Endodermal cell (in vitro differentiated cells): ENCODE data around the gene IL18RAP. TPM values are rescaled to one million over a fixed set of nuclear protein-coding genes. Genes with fewer than 3 reads are reported as not detected.

Experiments used
- DNase-seq: peaks from one replicate; pipeline ENCODE4 v3.0.0-alpha.2; 2017
- H3K27ac ChIP-seq: 2 replicates; pipeline ENCODE4 v1.5.1; 2013; ENCODE audit warnings: mild to moderate bottlenecking, low read depth, low read length, moderate library complexity
- H3K27me3 ChIP-seq: 2 replicates; pipeline ENCODE4 v1.6.1; 2013; ENCODE audit warnings: mild to moderate bottlenecking, low read length, moderate library complexity; ENCODE audit not compliant: insufficient read depth, control insufficient read depth, poor library complexity, severe bottlenecking
- H3K36me3 ChIP-seq: 2 replicates; pipeline ENCODE4 v1.7.0; 2013; ENCODE audit warnings: mild to moderate bottlenecking, low read length, moderate library complexity; ENCODE audit not compliant: control insufficient read depth, insufficient read depth
- H3K4me1 ChIP-seq: one replicate; pipeline ENCODE4 v1.7.0; 2013; ENCODE audit warnings: low read length; ENCODE audit not compliant: control insufficient read depth, insufficient read depth
- H3K4me3 ChIP-seq: 2 replicates; pipeline ENCODE4 v1.5.1; 2013; ENCODE audit warnings: mild to moderate bottlenecking, low read length, moderate library complexity
- H3K9ac ChIP-seq: 2 replicates; pipeline ENCODE4 v1.6.1; 2013; ENCODE audit warnings: mild to moderate bottlenecking, low read length, moderate library complexity; ENCODE audit not compliant: poor library complexity, severe bottlenecking; ENCODE audit errors: extremely low read depth
- H3K9me3 ChIP-seq: 2 replicates; pipeline ENCODE4 v1.6.1; 2013; ENCODE audit warnings: mild to moderate bottlenecking, low read length, moderate library complexity; ENCODE audit not compliant: control insufficient read depth
- H3K27ac Mint-ChIP-seq: 2 replicates; pipeline ENCODE4 v1.8.0; 2020; ENCODE audit warnings: mixed read lengths
- H3K27me3 Mint-ChIP-seq: 2 replicates; pipeline ENCODE4 v1.8.0; 2021; ENCODE audit warnings: mild to moderate bottlenecking, mixed read lengths; ENCODE audit not compliant: insufficient read depth
- H3K36me3 Mint-ChIP-seq: 2 replicates; pipeline ENCODE4 v1.8.0; 2020; ENCODE audit warnings: low read depth, mixed read lengths
- H3K4me1 Mint-ChIP-seq: 2 replicates; pipeline ENCODE4 v1.8.0; 2020; ENCODE audit warnings: mixed read lengths
- H3K4me3 Mint-ChIP-seq: 2 replicates; pipeline ENCODE4 v1.8.0; 2020; ENCODE audit warnings: mild to moderate bottlenecking, moderate library complexity, mixed read lengths
- H3K9me3 Mint-ChIP-seq: 2 replicates; pipeline ENCODE4 v1.8.0; 2020; ENCODE audit warnings: mild to moderate bottlenecking, mixed read lengths
- CTCF ChIP-seq: fragments of 200-600 bp; sonication (generic); conservative IDR thresholded peaks from 2 replicates; pipeline ENCODE4 v1.5.0; 2021; ENCODE audit warnings: antibody characterized with exemption, mild to moderate bottlenecking
- WGBS, 2 experiments: methylation state at CpG; one replicate each; pipeline versions ENCODE4 v1.1.5 to v1.1.7; 2013; ENCODE audit warnings: missing lambda C conversion rate in 2 of 2, mixed read lengths in 1 of 2; ENCODE audit not compliant: insufficient coverage in 1 of 2, insufficient read length in 1 of 2; 5-methylcytosine and 5-hydroxymethylcytosine counted together
- total RNA-seq, 2 donors: library from RNA; stranded (reverse); fragmentation: NEBNext Ultra II Directional in 1 of 2; extraction: Animal tissue kit (Norgen Biotek cat#: 25700) in 1 of 2; gene quantifications; 2 replicates in 1 of 2; 3 replicates in 1 of 2; pipeline ENCODE4 v1.2.1, GENCODE V29; 2021

IL18RAP gene
- total RNA-seq, 2 donors from 2014 or later, result 0.11 TPM; not detected in 1

GRCh38 chr2:102438578-102438977 is 15.6 kb downstream of the IL18RAP start:
- Mint-ChIP-seq H3K9me3 (no peaks in the 10 kb centered on the region), H3K27me3 (no peaks in the 10 kb centered on the region), H3K36me3 (no peaks in the 10 kb centered on the region), H3K4me3 (no peak overlapping the region), H3K27ac (no peak overlapping the region), H3K4me1 (peaks cover 5% of the 10 kb centered on the region)
- Histone ChIP-seq H3K4me3 (no peak overlapping the region), H3K36me3 (no peaks in the 10 kb centered on the region), H3K27me3 (no peaks in the 10 kb centered on the region), H3K27ac (no peak overlapping the region), H3K9ac (no peak overlapping the region), H3K9me3 (no peaks in the 10 kb centered on the region), H3K4me1 (peaks cover 3% of the 10 kb centered on the region)
- WGBS, 2 experiments, result 90 to 92% methylated on average over 2 of the region's 2 CpGs
- TF ChIP-seq CTCF, result no peak
- no peak for DNase-seq

DNA sequence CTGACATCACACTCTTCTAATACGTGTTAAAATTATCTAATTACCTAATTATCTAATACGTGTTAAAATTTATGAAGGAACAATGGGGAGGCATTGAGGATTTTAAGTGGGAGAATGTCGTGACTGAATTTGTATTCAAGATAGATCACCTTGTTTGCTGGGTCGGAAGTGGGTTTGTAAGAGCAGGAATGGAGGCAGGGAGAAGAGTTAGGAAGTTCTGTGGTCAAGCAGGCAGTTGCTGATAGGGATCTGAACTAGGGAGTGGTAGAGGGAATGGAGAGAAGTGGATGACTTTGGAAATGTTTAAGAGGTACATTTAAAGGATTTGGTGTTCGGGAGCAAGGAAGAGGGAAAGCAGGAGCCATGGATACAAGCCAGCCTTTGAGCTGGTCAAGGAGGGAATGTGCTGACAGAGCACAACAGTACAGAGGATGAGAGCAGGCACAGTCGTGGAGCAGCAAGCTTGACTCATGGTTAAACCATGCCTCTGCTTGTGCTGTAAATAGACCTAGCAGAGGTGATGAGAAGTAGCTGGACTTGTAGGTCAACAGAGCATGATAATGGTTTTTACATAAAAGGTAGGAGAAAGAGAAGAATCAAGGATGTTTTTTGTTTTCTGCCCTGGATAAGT is 16.2 kb downstream of the IL18RAP start:
- no peak for TF ChIP-seq CTCF
- Mint-ChIP-seq H3K27ac (no peak overlapping the region), H3K4me3 (no peak overlapping the region), H3K27me3 (no peaks in the 10 kb centered on the region), H3K9me3 (no peaks in the 10 kb centered on the region), H3K4me1 (peaks cover 10% of the 10 kb centered on the region), H3K36me3 (no peaks in the 10 kb centered on the region)
- Histone ChIP-seq H3K4me1 (peaks cover 8% of the 10 kb centered on the region), H3K27ac (no peak overlapping the region), H3K27me3 (no peaks in the 10 kb centered on the region), H3K9ac (no peak overlapping the region), H3K9me3 (no peaks in the 10 kb centered on the region), H3K36me3 (no peaks in the 10 kb centered on the region), H3K4me3 (no peak overlapping the region)
- no peak for DNase-seq
- whole genome bisulfite sequencing, 2 experiments, result 66 to 73% methylated on average over 3 to 6 of the region's 6 CpGs

- DNase-seq, result peak; percentile 63
Observed at GRCh38 chr2:102442967-102443828, 20.2 kb downstream of the IL18RAP start.

More at GRCh38 chr2:102442967-102443828, 20.2 kb downstream of the IL18RAP start:
- H3K27ac Mint-ChIP-seq, result no peak overlapping the region
- H3K4me1 Mint-ChIP-seq, result peaks cover 16% of the 10 kb centered on the region
- H3K36me3 Mint-ChIP-seq, result no peaks in the 10 kb centered on the region
- Histone ChIP-seq H3K36me3 (no peaks in the 10 kb centered on the region), H3K27me3 (no peaks in the 10 kb centered on the region), H3K4me1 (peaks cover 8% of the 10 kb centered on the region), H3K27ac (no peak overlapping the region), H3K9ac (no peak overlapping the region), H3K4me3 (no peak overlapping the region), H3K9me3 (no peaks in the 10 kb centered on the region)
- WGBS, 2 experiments, result 60% methylated on average over 12 to 13 of the region's 13 CpGs
- H3K27me3 Mint-ChIP-seq, result no peaks in the 10 kb centered on the region
- H3K4me3 Mint-ChIP-seq, result no peak overlapping the region
- H3K9me3 Mint-ChIP-seq, result no peaks in the 10 kb centered on the region
- TF ChIP-seq CTCF, result peak; percentile 89
